HG03565 (cell line): Measurements from ENCODE around the gene RASSF10.

Experiments
- ATAC-seq: cut with Tn5 transposase; IDR thresholded peaks from one replicate; pipeline ENCODE4 v1.9.1; 2021; ENCODE audit warnings: mild to moderate bottlenecking, moderate library complexity; ENCODE audit not compliant: unreplicated experiment

Gene RASSF10

GRCh38 chr11:13053255-13053917 is 44.3 kb downstream of the RASSF10 start:
- ATAC-seq: no peak

DNA sequence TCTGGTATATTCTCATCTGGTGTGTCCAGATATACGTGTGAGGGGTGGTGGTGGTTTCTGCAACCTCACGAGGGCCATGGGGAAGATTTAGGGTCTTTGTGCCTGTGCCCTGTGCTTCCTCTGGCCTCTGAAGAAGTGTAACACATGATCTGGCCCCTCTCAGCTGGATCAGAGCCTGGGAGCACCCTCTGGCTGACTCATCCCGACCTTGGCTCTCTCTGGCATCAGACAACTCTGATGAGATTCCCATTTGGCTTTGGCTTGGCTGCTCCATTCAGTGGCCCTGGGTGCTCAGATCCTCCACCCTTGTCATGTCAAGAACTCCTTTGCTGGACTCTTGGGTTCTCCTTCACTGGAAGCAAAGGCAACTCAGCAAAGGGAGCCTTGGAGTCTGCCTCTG is 45.2 kb downstream of the RASSF10 start:
- ATAC-seq: no peak

GRCh38 chr11:13055200-13055599 is 46.1 kb downstream of the RASSF10 start:
- ATAC-seq: no peak

GRCh38 chr11:13061294-13061990 is 52.3 kb downstream of the RASSF10 start:
- ATAC-seq: no peak
